ENCODE measurements around the gene KLRF1. TPM values are rescaled to one million over a fixed set of nuclear protein-coding genes. Genes with fewer than 3 reads are reported as not detected.

Gene KLRF1
- total and polyA plus RNA-seq, 12 donors: 0.19 to 2.3 (median 0.40) TPM; not detected in 6

DNA sequence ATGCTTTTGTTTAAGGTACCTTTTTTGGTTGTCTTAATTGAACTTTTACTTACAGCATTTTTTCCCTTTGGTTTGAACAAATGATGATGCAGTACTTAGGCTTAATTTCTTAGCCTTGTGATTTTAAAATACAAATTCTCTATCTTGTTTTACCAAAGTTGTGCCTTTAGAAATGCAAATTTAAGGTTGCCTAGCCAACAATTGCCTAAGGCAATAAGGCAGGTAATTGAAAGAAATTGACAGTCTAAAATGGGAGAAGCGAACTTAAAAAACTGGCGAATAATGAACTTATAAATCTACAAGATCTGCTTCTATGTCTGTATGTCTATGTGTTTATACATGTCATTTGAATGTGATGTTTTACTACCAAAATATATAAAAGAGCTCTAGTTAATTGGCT lies 43.0 kb upstream of the KLRF1 start:
- 93 to 96% methylated on average over 2 of the region's 2 CpGs for WGBS, 2 donors
- no peak for DNase-seq
- TF ChIP-seq, protein P1, sequence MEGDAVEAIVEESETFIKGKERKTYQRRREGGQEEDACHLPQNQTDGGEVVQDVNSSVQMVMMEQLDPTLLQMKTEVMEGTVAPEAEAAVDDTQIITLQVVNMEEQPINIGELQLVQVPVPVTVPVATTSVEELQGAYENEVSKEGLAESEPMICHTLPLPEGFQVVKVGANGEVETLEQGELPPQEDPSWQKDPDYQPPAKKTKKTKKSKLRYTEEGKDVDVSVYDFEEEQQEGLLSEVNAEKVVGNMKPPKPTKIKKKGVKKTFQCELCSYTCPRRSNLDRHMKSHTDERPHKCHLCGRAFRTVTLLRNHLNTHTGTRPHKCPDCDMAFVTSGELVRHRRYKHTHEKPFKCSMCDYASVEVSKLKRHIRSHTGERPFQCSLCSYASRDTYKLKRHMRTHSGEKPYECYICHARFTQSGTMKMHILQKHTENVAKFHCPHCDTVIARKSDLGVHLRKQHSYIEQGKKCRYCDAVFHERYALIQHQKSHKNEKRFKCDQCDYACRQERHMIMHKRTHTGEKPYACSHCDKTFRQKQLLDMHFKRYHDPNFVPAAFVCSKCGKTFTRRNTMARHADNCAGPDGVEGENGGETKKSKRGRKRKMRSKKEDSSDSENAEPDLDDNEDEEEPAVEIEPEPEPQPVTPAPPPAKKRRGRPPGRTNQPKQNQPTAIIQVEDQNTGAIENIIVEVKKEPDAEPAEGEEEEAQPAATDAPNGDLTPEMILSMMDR (IDR thresholded peaks at IDR 0.05): no peak

DNA sequence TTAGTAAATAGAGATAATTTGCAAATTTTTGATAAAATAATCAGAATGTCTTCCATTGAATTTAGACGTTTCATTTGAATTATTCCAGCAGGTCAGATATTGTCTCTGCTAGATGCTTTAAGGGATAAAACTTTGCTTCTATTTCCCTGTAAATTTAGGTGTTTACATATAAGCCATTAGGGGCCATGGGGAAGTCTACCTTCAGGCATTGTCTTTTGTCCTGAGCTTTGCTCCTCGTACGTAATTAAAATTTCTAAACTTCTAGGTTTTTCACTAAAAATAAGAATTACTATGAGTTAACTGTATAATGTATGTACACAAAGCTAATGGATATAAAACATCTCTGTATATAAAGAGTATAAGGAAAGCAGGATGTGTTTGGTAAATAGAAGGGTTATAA lies 42.5 kb upstream of the KLRF1 start:
- TF ChIP-seq, protein P1 (IDR thresholded peaks at IDR 0.05): no peak
- H3K4me1 ChIP-seq: no peaks in the 10 kb centered on the region
- H3K4me3 ChIP-seq: no peak overlapping the region
- H3K27me3 ChIP-seq: no peaks in the 10 kb centered on the region
- ATAC-seq (no peak), DNase-seq (no peak)
- no peaks in the 10 kb centered on the region for H3K36me3 ChIP-seq
- H3K9me3 ChIP-seq: peaks cover 0 to 15% (median 0%) of the 10 kb centered on the region in 11 donors
- 58 to 75% methylated on average over 3 of the region's 3 CpGs for WGBS, 2 donors
- intact Hi-C loops (cut with DNase I): no loop called here
- no peak overlapping the region for H3K27ac ChIP-seq

More for the DNA sequence above, 43.0 kb upstream of the KLRF1 start:
- H3K36me3 ChIP-seq: no peaks in the 10 kb centered on the region
- peaks cover 0 to 12% (median 0%) of the 10 kb centered on the region in 11 donors for H3K9me3 ChIP-seq
- H3K4me3 ChIP-seq: no peak overlapping the region
- no peak overlapping the region for H3K27ac ChIP-seq
- no peak for ATAC-seq
- intact Hi-C loops (cut with DNase I): no loop called here
- H3K27me3 ChIP-seq: no peaks in the 10 kb centered on the region
- H3K4me1 ChIP-seq: no peaks in the 10 kb centered on the region

DNA sequence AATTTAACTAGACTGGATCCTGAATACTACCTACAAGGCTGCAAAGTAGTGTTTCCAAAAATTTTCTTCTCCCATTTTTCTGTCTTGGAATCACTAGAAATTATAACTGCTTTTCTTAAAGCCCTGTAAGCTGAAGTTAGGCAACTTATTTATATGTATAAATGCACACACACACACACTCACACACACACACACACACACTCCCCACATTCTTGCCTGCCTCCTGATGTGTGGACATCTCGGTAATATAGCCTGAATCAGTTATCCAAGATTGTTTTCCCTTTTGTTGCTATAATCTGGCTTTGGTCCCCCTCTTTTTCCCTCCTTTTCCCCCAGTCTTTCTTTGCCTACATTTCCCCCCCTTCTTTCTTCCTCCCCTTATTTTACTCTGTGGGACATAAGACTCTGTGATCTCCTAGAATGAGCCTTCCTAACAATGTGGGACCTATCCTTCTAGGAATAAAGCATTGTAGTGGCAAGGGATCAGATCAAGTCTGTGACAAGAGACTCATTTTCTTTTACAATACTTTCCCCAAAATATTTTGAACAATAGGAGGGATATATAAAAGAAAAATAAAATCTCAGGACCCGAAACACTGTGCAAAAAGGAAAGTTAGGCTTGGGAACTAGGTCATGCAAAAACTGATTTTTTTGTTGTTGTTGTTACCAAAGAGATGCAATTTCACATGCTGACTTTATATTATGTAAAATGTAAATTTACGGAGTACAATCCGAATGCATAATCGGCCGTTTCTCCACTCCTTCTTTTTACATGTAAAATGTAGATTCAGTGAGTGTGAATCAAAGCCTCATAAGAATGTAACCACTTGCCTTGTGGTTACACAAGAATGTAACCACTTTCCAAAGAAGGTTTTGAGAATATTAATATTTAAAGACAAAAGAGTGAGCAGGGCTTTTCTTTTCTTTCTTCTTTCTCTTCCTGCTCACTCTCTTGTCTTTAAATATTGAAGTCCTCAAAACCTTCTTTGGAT lies 40.3 kb upstream of the KLRF1 start:
- TF ChIP-seq, protein P1 (IDR thresholded peaks at IDR 0.05): no peak
- no peak for ATAC-seq
- Histone ChIP-seq H3K4me1 (no peaks in the 10 kb centered on the region), H3K4me3 (no peak overlapping the region), H3K36me3 (no peaks in the 10 kb centered on the region), H3K27ac (no peak overlapping the region), H3K27me3 (no peaks in the 10 kb centered on the region), H3K9me3 (peaks cover 0 to 9% (median 0%) of the 10 kb centered on the region in 11 donors)
- intact Hi-C loops (cut with DNase I): no loop called here
- WGBS, 2 donors: 73 to 77% methylated on average over 6 of the region's 6 CpGs
- no peak for DNase-seq

DNA sequence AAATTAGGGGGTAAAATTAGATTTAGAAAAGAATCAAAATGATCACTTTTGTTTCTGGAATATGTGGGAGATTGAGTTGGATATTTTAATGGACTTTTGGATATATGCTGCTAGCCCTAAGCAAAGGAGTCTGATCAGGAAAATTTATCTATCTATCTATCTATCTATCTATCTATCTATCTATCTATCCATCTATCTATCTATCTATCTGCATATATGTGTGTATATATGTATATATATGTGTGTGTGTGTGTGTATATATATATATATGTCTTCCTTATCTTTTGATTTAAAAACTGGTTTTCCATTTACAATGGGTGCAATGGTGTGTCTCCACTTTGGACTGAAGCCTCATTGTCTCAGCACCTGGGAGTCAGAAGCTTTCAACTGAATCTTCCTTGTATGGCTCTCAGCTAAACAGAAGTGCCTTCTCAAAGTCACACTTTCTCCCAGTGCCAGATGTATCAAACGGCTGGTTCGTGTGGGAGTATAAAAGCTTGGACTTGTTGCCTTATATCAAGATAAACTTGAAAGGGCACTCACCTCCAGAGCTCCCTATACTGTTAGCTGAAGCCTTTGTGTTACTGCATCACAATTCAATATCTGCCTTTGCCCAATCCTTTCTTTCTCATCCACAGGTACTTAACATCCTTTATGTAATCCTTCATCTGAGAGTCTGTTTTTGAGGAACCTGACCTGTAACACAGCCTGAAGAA lies 34.9 kb upstream of the KLRF1 start:
- TF ChIP-seq, protein P1 (IDR thresholded peaks at IDR 0.05): no peak
- Histone ChIP-seq H3K27me3 (no peaks in the 10 kb centered on the region), H3K4me1 (peaks cover 0 to 33% (median 0%) of the 10 kb centered on the region in 9 donors), H3K36me3 (no peaks in the 10 kb centered on the region), H3K4me3 (no peak overlapping the region), H3K9me3 (peaks cover 0 to 9% (median 0%) of the 10 kb centered on the region in 11 donors), H3K27ac (no peak overlapping the region)
- intact Hi-C loops (cut with DNase I): loop anchor here in 2 of 10 donors (5.0 kb wide), 2 partner anchors 35 to 40 kb away; no protein-coding TSS in a partner anchor
- WGBS, 2 donors: 21 to 41% methylated on average over 2 of the region's 2 CpGs
- ATAC-seq (no peak), DNase-seq (no peak)

All from heart right ventricle (tissue), 16 donors.